ENCODE data around the gene LCN6. TPM values are rescaled to one million over a fixed set of nuclear protein-coding genes. Genes with fewer than 3 reads are reported as not detected.

The LCN6 gene
- total RNA-seq, 1 donor from 2014 or later = not detected

- peaks cover 25% of the 10 kb centered on the region for H3K27me3 Mint-ChIP-seq (ENCODE audit: insufficient read depth, low read depth)
- no peaks in the 10 kb centered on the region for H3K9me3 ChIP-seq (ENCODE audit: low read depth)
- H3K27ac ChIP-seq = no peak overlapping the region
- no peak for DNase-seq (ENCODE audit: low spot score)
- no peaks in the 10 kb centered on the region for H3K79me2 ChIP-seq (ENCODE audit: low read depth)
- no peaks in the 10 kb centered on the region for H3K4me1 ChIP-seq
- H4K20me1 ChIP-seq (ENCODE audit: low read depth) = no peaks in the 10 kb centered on the region
- H3K36me3 ChIP-seq = no peaks in the 10 kb centered on the region
- no peak overlapping the region for H3K27ac Mint-ChIP-seq
- TF ChIP-seq EZH2 (IDR thresholded peaks at IDR 0.05) (no peak), CTCF (IDR thresholded peaks at IDR 0.05) (no peak), EZH2phosphoT487 (IDR thresholded peaks at IDR 0.05) (no peak)
- H3K9me3 Mint-ChIP-seq = no peaks in the 10 kb centered on the region
- no peak overlapping the region for H3K9ac ChIP-seq
- H2AFZ ChIP-seq (replicated peaks) = peak overlapping the region; percentile 73
- H3K4me3 ChIP-seq = no peak overlapping the region
- H3K4me1 Mint-ChIP-seq = peaks cover 27% of the 10 kb centered on the region
- peaks cover 19% of the 10 kb centered on the region for H3K27me3 ChIP-seq
- no peak overlapping the region for H3K4me3 Mint-ChIP-seq
- H3F3A ChIP-seq (ENCODE audit: low read depth) = no peaks in the 10 kb centered on the region
- no peaks in the 10 kb centered on the region for H3K36me3 Mint-ChIP-seq
- H3K4me2 ChIP-seq = no peak overlapping the region
Observed at GRCh38 chr9:136701668-136702053, 46.7 kb downstream of the LCN6 start.

- Mint-ChIP-seq H3K27ac (no peak overlapping the region), H3K9me3 (no peaks in the 10 kb centered on the region), H3K4me3 (no peak overlapping the region), H3K27me3 (ENCODE audit: insufficient read depth, low read depth) (peaks cover 25% of the 10 kb centered on the region), H3K36me3 (no peaks in the 10 kb centered on the region), H3K4me1 (peaks cover 27% of the 10 kb centered on the region)
- TF ChIP-seq EZH2phosphoT487 (IDR thresholded peaks at IDR 0.05) (no peak), EZH2 (IDR thresholded peaks at IDR 0.05) (no peak), CTCF (IDR thresholded peaks at IDR 0.05) (no peak)
- Histone ChIP-seq H3K27ac (no peak overlapping the region), H3K4me2 (no peak overlapping the region), H2AFZ (replicated peaks) (peak overlapping the region; percentile 73), H3K79me2 (ENCODE audit: low read depth) (no peaks in the 10 kb centered on the region), H3K4me3 (no peak overlapping the region), H3K9ac (no peak overlapping the region), H3K9me3 (ENCODE audit: low read depth) (no peaks in the 10 kb centered on the region), H3F3A (ENCODE audit: low read depth) (no peaks in the 10 kb centered on the region), H3K4me1 (no peaks in the 10 kb centered on the region), H3K27me3 (peaks cover 19% of the 10 kb centered on the region), H3K36me3 (no peaks in the 10 kb centered on the region), H4K20me1 (ENCODE audit: low read depth) (no peaks in the 10 kb centered on the region)
- no peak for DNase-seq (ENCODE audit: low spot score)
Observed at GRCh38 chr9:136700959-136701667, 47.2 kb downstream of the LCN6 start.

GRCh38 chr9:136700304-136700703 lies 48.0 kb downstream of the LCN6 start:
- Histone ChIP-seq H3K79me2 (ENCODE audit: low read depth) (no peaks in the 10 kb centered on the region), H3K27ac (no peak overlapping the region), H3K4me3 (no peak overlapping the region), H3F3A (ENCODE audit: low read depth) (no peaks in the 10 kb centered on the region), H3K9me3 (ENCODE audit: low read depth) (no peaks in the 10 kb centered on the region), H2AFZ (replicated peaks) (no peak overlapping the region), H4K20me1 (ENCODE audit: low read depth) (no peaks in the 10 kb centered on the region), H3K9ac (no peak overlapping the region), H3K27me3 (peaks cover 19% of the 10 kb centered on the region), H3K4me2 (no peak overlapping the region), H3K4me1 (no peaks in the 10 kb centered on the region), H3K36me3 (no peaks in the 10 kb centered on the region)
- H3K4me3 Mint-ChIP-seq = peak overlapping the region; percentile 15
- no peaks in the 10 kb centered on the region for H3K36me3 Mint-ChIP-seq
- peaks cover 27% of the 10 kb centered on the region for H3K4me1 Mint-ChIP-seq
- TF ChIP-seq CTCF (IDR thresholded peaks at IDR 0.05) (no peak), EZH2 (IDR thresholded peaks at IDR 0.05) (no peak), EZH2phosphoT487 (IDR thresholded peaks at IDR 0.05) (no peak)
- no peaks in the 10 kb centered on the region for H3K9me3 Mint-ChIP-seq
- no peak for DNase-seq (ENCODE audit: low spot score)
- peaks cover 22% of the 10 kb centered on the region for H3K27me3 Mint-ChIP-seq (ENCODE audit: insufficient read depth, low read depth)
- H3K27ac Mint-ChIP-seq = no peak overlapping the region
